ENCODE results near the gene THRB. TPM values are rescaled to one million over a fixed set of nuclear protein-coding genes. Genes with fewer than 3 reads are reported as not detected.

The THRB gene
- total and polyA plus RNA-seq, 2 experiments from 2014 or later, result 26.8 to 60.0 TPM

GRCh38 chr3:24393316-24393715 lies 101.3 kb downstream of the THRB start:
- no peak overlapping the region for H3K4me3 ChIP-seq
- no peaks in the 10 kb centered on the region for H4K20me1 ChIP-seq (ENCODE audit: insufficient read depth, poor library complexity, severe bottlenecking)
- H3K79me2 ChIP-seq, result peaks cover 81% of the 10 kb centered on the region
- WGBS (ENCODE audit: low lambda C conversion rate, missing lambda C conversion rate), result 85% methylated on average over 3 of the region's 3 CpGs
- no peaks in the 10 kb centered on the region for H3K9me2 ChIP-seq (replicated peaks; ENCODE audit: insufficient read depth)
- no peak for DNase-seq (ENCODE audit: low spot score)
- peaks cover 23% of the 10 kb centered on the region for H3K4me1 ChIP-seq (ENCODE audit: insufficient read depth)
- H3K27me3 ChIP-seq, result no peaks in the 10 kb centered on the region
- no peaks in the 10 kb centered on the region for H3K36me3 ChIP-seq (replicated peaks; ENCODE audit: insufficient read depth, low read depth)
- TF ChIP-seq EZH2phosphoT487 (IDR thresholded peaks at IDR 0.05; ENCODE audit: low read depth, severe bottlenecking, unreplicated experiment) (no peak), EZH2 (IDR thresholded peaks at IDR 0.05; ENCODE audit: borderline replicate concordance) (no peak), CTCF (IDR thresholded peaks at IDR 0.05; ENCODE audit: poor library complexity) (no peak)
- no peak overlapping the region for H2AFZ ChIP-seq
- H3K4me2 ChIP-seq, result no peak overlapping the region
- H3K9me3 ChIP-seq (ENCODE audit: low read depth), result no peaks in the 10 kb centered on the region
- H3K27ac ChIP-seq, result no peak overlapping the region

- peak overlapping the region; percentile 53 for H3K4me2 ChIP-seq
- H2AFZ ChIP-seq, result no peak overlapping the region
- DNase-seq (ENCODE audit: low spot score), result no peak
- no peaks in the 10 kb centered on the region for H4K20me1 ChIP-seq (ENCODE audit: insufficient read depth, poor library complexity, severe bottlenecking)
- H3K27me3 ChIP-seq, result no peaks in the 10 kb centered on the region
- TF ChIP-seq EZH2phosphoT487 (IDR thresholded peaks at IDR 0.05; ENCODE audit: low read depth, severe bottlenecking, unreplicated experiment) (peak; percentile 82), EZH2 (IDR thresholded peaks at IDR 0.05; ENCODE audit: borderline replicate concordance) (no peak)
- peaks cover 79% of the 10 kb centered on the region for H3K79me2 ChIP-seq
- peaks cover 27% of the 10 kb centered on the region for H3K4me1 ChIP-seq (ENCODE audit: insufficient read depth)
- H3K9me2 ChIP-seq (replicated peaks; ENCODE audit: insufficient read depth), result no peaks in the 10 kb centered on the region
- H3K9me3 ChIP-seq (ENCODE audit: low read depth), result no peaks in the 10 kb centered on the region
- H3K4me3 ChIP-seq, result no peak overlapping the region
- WGBS (ENCODE audit: low lambda C conversion rate, missing lambda C conversion rate), result 47% methylated on average over 3 of the region's 3 CpGs
- H3K27ac ChIP-seq, result peak overlapping the region; percentile 55
- H3K36me3 ChIP-seq (replicated peaks; ENCODE audit: insufficient read depth, low read depth), result no peaks in the 10 kb centered on the region
These were observed 104.2 kb downstream of the THRB start for GRCh38 chr3:24390169-24391130.

GRCh38 chr3:24389108-24390090 lies 105.3 kb downstream of the THRB start:
- no peaks in the 10 kb centered on the region for H3K9me2 ChIP-seq (replicated peaks; ENCODE audit: insufficient read depth)
- H3K27ac ChIP-seq, result peak overlapping the region; percentile 55
- peaks cover 79% of the 10 kb centered on the region for H3K79me2 ChIP-seq
- peaks cover 27% of the 10 kb centered on the region for H3K4me1 ChIP-seq (ENCODE audit: insufficient read depth)
- no peak overlapping the region for H3K4me3 ChIP-seq
- no peaks in the 10 kb centered on the region for H4K20me1 ChIP-seq (ENCODE audit: insufficient read depth, poor library complexity, severe bottlenecking)
- no peaks in the 10 kb centered on the region for H3K27me3 ChIP-seq
- no peak overlapping the region for H2AFZ ChIP-seq
- no peak for DNase-seq (ENCODE audit: low spot score)
- no peak for TF ChIP-seq EZH2phosphoT487 (IDR thresholded peaks at IDR 0.05; ENCODE audit: low read depth, severe bottlenecking, unreplicated experiment)
- no peak for TF ChIP-seq EZH2 (IDR thresholded peaks at IDR 0.05; ENCODE audit: borderline replicate concordance)
- TF ChIP-seq CTCF (IDR thresholded peaks at IDR 0.05; ENCODE audit: poor library complexity), result no peak
- no peaks in the 10 kb centered on the region for H3K9me3 ChIP-seq (ENCODE audit: low read depth)
- H3K36me3 ChIP-seq (replicated peaks; ENCODE audit: insufficient read depth, low read depth), result no peaks in the 10 kb centered on the region
- peak overlapping the region; percentile 53 for H3K4me2 ChIP-seq
- 48% methylated on average over 6 of the region's 6 CpGs for WGBS (ENCODE audit: low lambda C conversion rate, missing lambda C conversion rate)
